GM21786 (cell line): ENCODE measurements around the gene SIM2.

Source experiments
- ATAC-seq: cut with Tn5 transposase; IDR thresholded peaks from one replicate; pipeline ENCODE4 v1.9.1; 2021; ENCODE audit not compliant: unreplicated experiment

The SIM2 gene

GRCh38 chr21:36709868-36710728 lies 11.2 kb downstream of the SIM2 start:
- no peak for ATAC-seq

GRCh38 chr21:36710729-36711048 lies 11.8 kb downstream of the SIM2 start:
- no peak for ATAC-seq

GRCh38 chr21:36713746-36714145 lies 14.8 kb downstream of the SIM2 start:
- ATAC-seq = no peak

GRCh38 chr21:36716387-36716786 lies 17.5 kb downstream of the SIM2 start:
- no peak for ATAC-seq

GRCh38 chr21:36716836-36717235 lies 17.9 kb downstream of the SIM2 start:
- no peak for ATAC-seq

- ATAC-seq = no peak
Measured at GRCh38 chr21:36717976-36718375, 19.1 kb downstream of the SIM2 start.

GRCh38 chr21:36718951-36719501 lies 20.1 kb downstream of the SIM2 start:
- no peak for ATAC-seq

GRCh38 chr21:36719614-36720013 lies 20.7 kb downstream of the SIM2 start:
- no peak for ATAC-seq

GRCh38 chr21:36721817-36722216 lies 22.9 kb downstream of the SIM2 start:
- no peak for ATAC-seq

GRCh38 chr21:36722370-36723368 lies 23.8 kb downstream of the SIM2 start:
- ATAC-seq = no peak

- no peak for ATAC-seq
Measured at GRCh38 chr21:36723371-36723881, 24.5 kb downstream of the SIM2 start.

- no peak for ATAC-seq
Measured at GRCh38 chr21:36724660-36725059, 25.7 kb downstream of the SIM2 start.

GRCh38 chr21:36725793-36726386 lies 27.0 kb downstream of the SIM2 start:
- ATAC-seq = no peak

- ATAC-seq = no peak
Measured at GRCh38 chr21:36727866-36728265, 29.0 kb downstream of the SIM2 start.

GRCh38 chr21:36728371-36729111 lies 29.6 kb downstream of the SIM2 start:
- ATAC-seq = no peak

GRCh38 chr21:36729310-36729970 lies 30.5 kb downstream of the SIM2 start:
- no peak for ATAC-seq

GRCh38 chr21:36730291-36731281 lies 31.7 kb downstream of the SIM2 start:
- no peak for ATAC-seq

- no peak for ATAC-seq
Measured at GRCh38 chr21:36732217-36732616, 33.3 kb downstream of the SIM2 start.

- no peak for ATAC-seq
Measured at GRCh38 chr21:36732761-36733160, 33.8 kb downstream of the SIM2 start.
